ENCODE data around the gene APMAP.

Gene APMAP

GRCh38 chr20:25021336-25021735 is 28.8 kb upstream of the APMAP start:
- no peak for TF ChIP-seq CEBPB (IDR thresholded peaks at IDR 0.05)
- TF ChIP-seq TEAD4 (IDR thresholded peaks at IDR 0.05) = no peak
- no peak for TF ChIP-seq TCF12 (IDR thresholded peaks at IDR 0.05; ENCODE audit: low read depth)
- TF ChIP-seq RAD21 (IDR thresholded peaks at IDR 0.05; ENCODE audit: low read depth) = no peak
- TF ChIP-seq, protein P1, sequence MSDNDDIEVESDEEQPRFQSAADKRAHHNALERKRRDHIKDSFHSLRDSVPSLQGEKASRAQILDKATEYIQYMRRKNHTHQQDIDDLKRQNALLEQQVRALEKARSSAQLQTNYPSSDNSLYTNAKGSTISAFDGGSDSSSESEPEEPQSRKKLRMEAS (IDR thresholded peaks at IDR 0.05) = no peak
- no peak for TF ChIP-seq NFIC (IDR thresholded peaks at IDR 0.05)
- TF ChIP-seq, protein P2, sequence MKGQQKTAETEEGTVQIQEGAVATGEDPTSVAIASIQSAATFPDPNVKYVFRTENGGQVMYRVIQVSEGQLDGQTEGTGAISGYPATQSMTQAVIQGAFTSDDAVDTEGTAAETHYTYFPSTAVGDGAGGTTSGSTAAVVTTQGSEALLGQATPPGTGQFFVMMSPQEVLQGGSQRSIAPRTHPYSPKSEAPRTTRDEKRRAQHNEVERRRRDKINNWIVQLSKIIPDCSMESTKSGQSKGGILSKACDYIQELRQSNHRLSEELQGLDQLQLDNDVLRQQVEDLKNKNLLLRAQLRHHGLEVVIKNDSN (IDR thresholded peaks at IDR 0.05) = no peak
- no peak for TF ChIP-seq ZBTB7A (IDR thresholded peaks at IDR 0.05; ENCODE audit: low read depth)
- TF ChIP-seq EP300 (IDR thresholded peaks at IDR 0.05; ENCODE audit: borderline replicate concordance) = no peak
- no peak for TF ChIP-seq CREB1 (IDR thresholded peaks at IDR 0.05; ENCODE audit: low read depth)
- TF ChIP-seq REST (IDR thresholded peaks at IDR 0.05; ENCODE audit: low read depth) = no peak

DNA sequence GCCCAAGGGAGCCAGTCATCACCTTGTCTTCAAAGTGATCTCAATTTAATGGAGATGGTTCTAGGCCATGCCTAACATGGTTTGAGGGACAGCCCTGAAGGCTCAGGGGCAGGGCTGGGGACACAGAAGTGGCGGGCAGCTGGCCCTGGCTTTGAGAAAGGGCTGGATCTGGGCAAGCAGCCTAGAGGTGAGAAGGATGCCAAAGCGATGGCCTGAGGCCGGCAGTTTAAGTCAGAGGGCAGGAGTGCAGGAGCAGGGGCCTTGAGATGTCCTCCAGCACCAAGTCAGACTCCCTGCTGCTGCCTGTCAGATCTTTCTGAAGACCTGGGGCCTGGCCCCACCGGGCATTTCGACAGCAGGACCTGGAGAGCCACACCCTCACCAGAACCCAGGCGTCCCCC is 28.4 kb upstream of the APMAP start:
- TF ChIP-seq, protein P1 (IDR thresholded peaks at IDR 0.05) = no peak
- no peak for TF ChIP-seq EGR1 (IDR thresholded peaks at IDR 0.05)
- TF ChIP-seq REST (IDR thresholded peaks at IDR 0.05; ENCODE audit: low read depth) = no peak
- no peak for TF ChIP-seq TEAD4 (IDR thresholded peaks at IDR 0.05)
- TF ChIP-seq CEBPB (IDR thresholded peaks at IDR 0.05) = no peak
- no peak for TF ChIP-seq EP300 (IDR thresholded peaks at IDR 0.05; ENCODE audit: borderline replicate concordance)
- no peak for TF ChIP-seq NFIC (IDR thresholded peaks at IDR 0.05)
- TF ChIP-seq, protein P2 (IDR thresholded peaks at IDR 0.05) = no peak
- TF ChIP-seq CREB1 (IDR thresholded peaks at IDR 0.05; ENCODE audit: low read depth) = no peak
- TF ChIP-seq FOXM1 (IDR thresholded peaks at IDR 0.05; ENCODE audit: borderline replicate concordance, low read depth) = no peak
- no peak for TF ChIP-seq RAD21 (IDR thresholded peaks at IDR 0.05; ENCODE audit: low read depth)
- no peak for TF ChIP-seq YY1 (IDR thresholded peaks at IDR 0.05; ENCODE audit: low read depth)
- TF ChIP-seq TCF12 (IDR thresholded peaks at IDR 0.05; ENCODE audit: low read depth) = no peak
- no peak for TF ChIP-seq ZBTB7A (IDR thresholded peaks at IDR 0.05; ENCODE audit: low read depth)
- TF ChIP-seq TAF1 (IDR thresholded peaks at IDR 0.05; ENCODE audit: low read depth) = no peak

DNA sequence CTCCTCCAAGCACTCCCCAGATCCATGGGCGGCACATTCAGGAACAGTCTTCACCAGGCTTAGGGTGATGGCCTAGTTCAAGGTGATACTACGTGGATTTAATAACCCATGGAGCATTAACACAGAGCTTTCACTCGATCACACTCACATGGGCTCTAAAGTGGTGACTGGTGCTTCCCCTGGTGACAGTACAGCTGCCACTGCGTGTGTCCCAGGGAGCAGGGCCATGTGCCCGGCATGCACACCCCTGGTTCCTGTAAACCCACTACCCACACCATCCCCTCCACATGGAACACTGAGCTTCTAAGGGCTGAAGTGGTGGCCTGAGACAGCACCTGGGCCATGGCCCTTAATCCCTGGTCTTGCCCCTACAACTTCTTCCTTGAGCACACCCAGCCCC is 27.8 kb upstream of the APMAP start:
- TF ChIP-seq REST (IDR thresholded peaks at IDR 0.05; ENCODE audit: low read depth) = no peak
- no peak for TF ChIP-seq CEBPB (IDR thresholded peaks at IDR 0.05)
- TF ChIP-seq, protein P2 (IDR thresholded peaks at IDR 0.05) = no peak
- no peak for TF ChIP-seq ZBTB7A (IDR thresholded peaks at IDR 0.05; ENCODE audit: low read depth)
- no peak for TF ChIP-seq TEAD4 (IDR thresholded peaks at IDR 0.05)
- TF ChIP-seq RAD21 (IDR thresholded peaks at IDR 0.05; ENCODE audit: low read depth) = no peak
- TF ChIP-seq EGR1 (IDR thresholded peaks at IDR 0.05) = no peak
- no peak for TF ChIP-seq TAF1 (IDR thresholded peaks at IDR 0.05; ENCODE audit: low read depth)
- TF ChIP-seq EP300 (IDR thresholded peaks at IDR 0.05; ENCODE audit: borderline replicate concordance) = no peak
- TF ChIP-seq, protein P1 (IDR thresholded peaks at IDR 0.05) = no peak
- no peak for TF ChIP-seq CREB1 (IDR thresholded peaks at IDR 0.05; ENCODE audit: low read depth)
- no peak for TF ChIP-seq NFIC (IDR thresholded peaks at IDR 0.05)

All from Ishikawa (cell line).